ENCODE measurements around the gene NUP58.
"Not testable (repeated sequence)": the region's sequence is repeated elsewhere in the genome, so short reads cannot be mapped to it uniquely, and the experiment has no call there.

The NUP58 gene

GRCh38 chr13:25353344-25353743, 51.9 kb downstream of the NUP58 start:
- Histone ChIP-seq H3K4me1 (no peaks in the 10 kb centered on the region), H3K9me3 (replicated peaks in 1 of 11) (peaks cover 0 to 7% (median 0%) of the 10 kb centered on the region in 11 experiments; a peak in 3 of 22 replicates), H3K27ac (no peak overlapping the region), H3K4me2 (no peak overlapping the region), H4K20me1 (no peaks in the 10 kb centered on the region), H3K36me3 (no peaks in the 10 kb centered on the region), H3K4me3 (no peak overlapping the region), H3K27me3 (no peaks in the 10 kb centered on the region), H3K9ac (no peak overlapping the region)
- no peak for TF ChIP-seq Cebpa-rat (IDR thresholded peaks at IDR 0.05)

- Histone ChIP-seq H3K4me3 (no peak overlapping the region), H4K20me1 (no peaks in the 10 kb centered on the region), H3K4me2 (no peak overlapping the region), H3K27ac (no peak overlapping the region), H3K9me3 (replicated peaks in 1 of 11) (peaks cover 0 to 7% (median 0%) of the 10 kb centered on the region in 11 experiments; a peak in 3 of 22 replicates), H3K27me3 (no peaks in the 10 kb centered on the region), H3K9ac (no peak overlapping the region), H3K36me3 (no peaks in the 10 kb centered on the region), H3K4me1 (no peaks in the 10 kb centered on the region)
- TF ChIP-seq Cebpa-rat (IDR thresholded peaks at IDR 0.05), result no peak
Observed at GRCh38 chr13:25354377-25354776, 53.0 kb downstream of the NUP58 start.

- not testable (repeated sequence) for H3K27ac ChIP-seq; H4K20me1 ChIP-seq; H3K4me2 ChIP-seq; H3K4me3 ChIP-seq; H3K27me3 ChIP-seq; H3K9me3 ChIP-seq (replicated peaks in 1 of 11); H3K9ac ChIP-seq; H3K36me3 ChIP-seq; H3K4me1 ChIP-seq
Observed at GRCh38 chr13:25360443-25360842, 59.0 kb downstream of the NUP58 start.

- no peaks in the 10 kb centered on the region for H3K9me3 ChIP-seq (replicated peaks in 1 of 11)
- H3K27me3 ChIP-seq, result peaks cover 0 to 6% (median 1%) of the 10 kb centered on the region in 11 experiments; a peak in 9 of 22 replicates
- H4K20me1 ChIP-seq, result no peaks in the 10 kb centered on the region
- no peaks in the 10 kb centered on the region for H3K36me3 ChIP-seq
- H3K4me1 ChIP-seq, result peaks cover 0 to 6% (median 0%) of the 10 kb centered on the region in 10 experiments; a peak in 2 of 20 replicates
- H3K27ac ChIP-seq, result no peak overlapping the region
- no peak overlapping the region for H3K9ac ChIP-seq
- H3K4me3 ChIP-seq, result no peak overlapping the region
- TF ChIP-seq Cebpa-rat (IDR thresholded peaks at IDR 0.05), result no peak
- no peak overlapping the region for H3K4me2 ChIP-seq
Observed at GRCh38 chr13:25365720-25366235, 64.4 kb downstream of the NUP58 start.

DNA sequence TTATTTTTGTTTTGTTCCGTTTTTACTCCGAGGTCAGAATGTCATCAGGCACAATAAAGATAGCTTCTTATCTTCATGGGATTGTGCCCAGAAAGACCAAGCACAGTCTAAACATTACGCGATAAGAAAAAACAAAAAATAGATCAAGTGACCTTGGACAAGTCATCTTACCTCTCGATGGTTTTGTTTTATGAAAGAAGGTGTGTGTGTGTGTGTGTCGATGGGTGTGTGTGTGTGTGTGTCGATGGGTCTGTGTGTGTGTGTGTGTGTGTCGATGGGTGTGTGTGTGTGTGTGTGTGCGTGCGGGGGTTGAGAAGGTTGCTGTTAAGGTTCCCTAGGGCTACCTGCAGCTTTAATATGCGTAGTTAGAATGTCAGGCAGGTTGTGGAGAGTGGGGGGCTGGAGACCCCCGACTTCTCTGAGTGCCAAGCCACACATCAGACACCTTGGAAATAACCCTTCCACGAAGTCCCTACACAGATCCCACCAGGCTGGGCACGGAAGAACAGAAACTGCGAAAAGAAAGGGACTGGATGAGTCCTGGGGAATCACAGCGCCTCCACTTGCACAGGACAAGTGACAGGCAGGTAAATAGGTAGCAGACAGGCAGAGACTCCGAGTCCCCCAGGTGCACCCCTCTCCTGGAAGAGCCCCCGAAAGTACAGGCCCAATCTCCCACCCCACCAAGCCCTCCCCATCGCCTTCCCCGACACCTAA, 69.9 kb downstream of the NUP58 start:
- no peaks in the 10 kb centered on the region; a peak in 1 of 22 replicates for H4K20me1 ChIP-seq
- peaks cover 4 to 17% (median 13%) of the 10 kb centered on the region in 11 experiments; a peak in 19 of 22 replicates for H3K9me3 ChIP-seq (replicated peaks in 1 of 11)
- H3K4me3 ChIP-seq, result no peak overlapping the region
- peaks cover 39 to 55% (median 49%) of the 10 kb centered on the region in 11 experiments for H3K27me3 ChIP-seq
- no peak for TF ChIP-seq Cebpa-rat (IDR thresholded peaks at IDR 0.05)
- no peak overlapping the region for H3K9ac ChIP-seq
- no peaks in the 10 kb centered on the region for H3K36me3 ChIP-seq
- H3K27ac ChIP-seq, result no peak overlapping the region
- H3K4me2 ChIP-seq, result no peak overlapping the region
- peaks cover 0 to 6% (median 0%) of the 10 kb centered on the region in 10 experiments; a peak in 4 of 20 replicates for H3K4me1 ChIP-seq

- H3K27ac ChIP-seq, result no peak within 1 kb of the TSS
- no peaks in the 10 kb centered on the region for H3K36me3 ChIP-seq
- no peak within 1 kb of the TSS for H3K4me2 ChIP-seq
- H3K4me1 ChIP-seq, result peaks cover 0 to 6% (median 0%) of the 10 kb centered on the region in 10 experiments; a peak in 4 of 20 replicates
- peaks cover 4 to 17% (median 13%) of the 10 kb centered on the region in 11 experiments; a peak in 19 of 22 replicates for H3K9me3 ChIP-seq (replicated peaks in 1 of 11)
- no peak within 1 kb of the TSS for H3K4me3 ChIP-seq
- no peak within 1 kb of the TSS for H3K9ac ChIP-seq
- no peak for TF ChIP-seq Cebpa-rat (IDR thresholded peaks at IDR 0.05)
- H3K27me3 ChIP-seq, result peaks cover 39 to 55% (median 49%) of the 10 kb centered on the region in 11 experiments
- no peaks in the 10 kb centered on the region; a peak in 1 of 22 replicates for H4K20me1 ChIP-seq
Observed at GRCh38 chr13:25371875-25372283, 70.5 kb downstream of the NUP58 start, which contains the start of gene ATP8A2. Gene ATP8A2 (plus strand): TSS chr13:25371974. CDS start chr13:25372213, 239 bp downstream.

- no peak overlapping the region for H3K9ac ChIP-seq
- H3K27me3 ChIP-seq, result peaks cover 39 to 55% (median 49%) of the 10 kb centered on the region in 11 experiments
- no peaks in the 10 kb centered on the region for H3K36me3 ChIP-seq
- peaks cover 4 to 17% (median 13%) of the 10 kb centered on the region in 11 experiments; a peak in 19 of 22 replicates for H3K9me3 ChIP-seq (replicated peaks in 1 of 11)
- H3K27ac ChIP-seq, result no peak overlapping the region
- no peak overlapping the region for H3K4me3 ChIP-seq
- no peak for TF ChIP-seq Cebpa-rat (IDR thresholded peaks at IDR 0.05)
- H4K20me1 ChIP-seq, result no peaks in the 10 kb centered on the region; a peak in 1 of 22 replicates
- no peak overlapping the region for H3K4me2 ChIP-seq
- peaks cover 0 to 6% (median 0%) of the 10 kb centered on the region in 10 experiments; a peak in 4 of 20 replicates for H3K4me1 ChIP-seq
Observed at GRCh38 chr13:25372284-25373081, 71.1 kb downstream of the NUP58 start.

DNA sequence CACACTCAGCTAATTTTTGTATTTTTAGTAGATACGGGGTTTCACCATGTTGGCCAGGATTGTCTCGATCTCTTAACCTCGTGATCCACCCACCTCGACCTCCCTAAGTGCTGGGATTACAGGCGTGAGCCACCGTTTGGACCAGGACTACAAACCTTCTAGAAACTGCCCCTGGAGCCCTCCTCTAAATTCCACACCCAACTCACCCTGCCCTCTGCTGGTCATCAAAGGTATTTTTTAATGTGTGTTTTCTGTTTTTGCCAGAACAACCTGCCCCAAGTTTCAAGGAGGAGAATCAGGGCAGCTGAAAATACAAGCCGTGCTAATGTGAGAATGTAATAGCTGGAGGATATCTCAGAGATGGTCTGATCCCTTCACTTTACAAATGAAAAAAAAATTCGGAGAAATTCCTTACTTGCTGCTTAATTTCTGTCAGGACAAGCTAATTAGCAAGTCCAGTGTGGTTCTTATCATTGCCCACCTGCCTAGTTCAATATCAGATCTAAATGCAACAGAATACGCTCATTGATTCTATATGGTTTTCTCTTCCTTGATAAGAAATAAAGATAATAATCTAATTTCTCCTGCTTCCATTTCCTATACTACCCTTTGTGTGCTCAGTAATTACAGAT, 74.4 kb downstream of the NUP58 start:
- no peak overlapping the region for H3K27ac ChIP-seq
- H3K4me2 ChIP-seq, result peak overlapping the region in 2 of 11 experiments; percentile 26 to 37; a peak in 1 of 22 replicates
- H3K9ac ChIP-seq, result no peak overlapping the region
- H3K9me3 ChIP-seq (replicated peaks in 1 of 11), result peaks cover 4 to 17% (median 13%) of the 10 kb centered on the region in 11 experiments; a peak in 19 of 22 replicates
- peaks cover 0 to 6% (median 0%) of the 10 kb centered on the region in 10 experiments; a peak in 2 of 20 replicates for H3K4me1 ChIP-seq
- peaks cover 39 to 50% (median 46%) of the 10 kb centered on the region in 11 experiments for H3K27me3 ChIP-seq
- H3K4me3 ChIP-seq, result no peak overlapping the region
- H3K36me3 ChIP-seq, result no peaks in the 10 kb centered on the region
- no peak for TF ChIP-seq Cebpa-rat (IDR thresholded peaks at IDR 0.05)
- no peaks in the 10 kb centered on the region; a peak in 1 of 22 replicates for H4K20me1 ChIP-seq
